Suprapubic skin (tissue), 4 donors: ENCODE results near the gene TPI1.
"Not testable (repeated sequence)": the region's sequence is repeated elsewhere in the genome, so short reads cannot be mapped to it uniquely, and the experiment has no call there.

Experiments
- EP300 ChIP-seq: sonication (generic); formaldehyde crosslinking; IDR thresholded peaks from one replicate; pipeline ENCODE4 v1.6.1; 2017; ENCODE audit warnings: antibody characterized with exemption
- POLR2A ChIP-seq, 2 donors: fragments of 450-650 bp; IDR thresholded peaks; one replicate each; pipeline ENCODE4 v1.6.1; 2017; ENCODE audit warnings: antibody characterized with exemption in 2 of 2, mild to moderate bottlenecking in 2 of 2, moderate library complexity in 2 of 2
- POLR2AphosphoS5 ChIP-seq, 3 donors: sonication (generic); formaldehyde crosslinking; IDR thresholded peaks; one replicate each; pipeline ENCODE4 v1.6.1; 2017; ENCODE audit warnings: antibody characterized with exemption in 3 of 3
- TF ChIP-seq, protein P1 (sequence below), 2 donors: fragments of 200-600 bp in 1 of 2; fragments of 450-650 bp in 1 of 2; sonication (generic) in 1 of 2; IDR thresholded peaks; one replicate each; pipeline ENCODE4 v1.5.1; 2016 to 2019; ENCODE audit warnings: antibody characterized with exemption in 2 of 2, mild to moderate bottlenecking in 1 of 2, moderate library complexity in 1 of 2

DNA sequence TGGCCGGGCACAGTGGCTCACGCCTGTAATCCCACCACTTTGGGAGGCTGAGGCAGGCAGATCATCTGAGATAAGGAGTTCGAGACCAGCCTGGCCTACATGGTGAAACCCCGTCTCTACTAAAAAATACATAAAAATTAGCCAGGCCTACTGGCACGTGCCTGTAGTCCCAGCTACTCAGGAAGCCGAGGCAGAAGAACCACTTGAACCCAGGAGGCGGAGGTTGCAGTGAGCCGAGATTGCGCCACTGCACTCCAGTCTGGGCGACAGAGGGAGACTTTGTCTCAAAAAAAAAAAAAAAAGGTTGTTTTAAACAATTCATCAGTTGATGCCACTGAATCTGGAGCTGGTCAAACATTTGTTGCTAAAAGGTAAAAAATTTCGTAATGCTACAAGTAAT is 12.5 kb downstream of the TPI1 start:
- TF ChIP-seq, protein P1, sequence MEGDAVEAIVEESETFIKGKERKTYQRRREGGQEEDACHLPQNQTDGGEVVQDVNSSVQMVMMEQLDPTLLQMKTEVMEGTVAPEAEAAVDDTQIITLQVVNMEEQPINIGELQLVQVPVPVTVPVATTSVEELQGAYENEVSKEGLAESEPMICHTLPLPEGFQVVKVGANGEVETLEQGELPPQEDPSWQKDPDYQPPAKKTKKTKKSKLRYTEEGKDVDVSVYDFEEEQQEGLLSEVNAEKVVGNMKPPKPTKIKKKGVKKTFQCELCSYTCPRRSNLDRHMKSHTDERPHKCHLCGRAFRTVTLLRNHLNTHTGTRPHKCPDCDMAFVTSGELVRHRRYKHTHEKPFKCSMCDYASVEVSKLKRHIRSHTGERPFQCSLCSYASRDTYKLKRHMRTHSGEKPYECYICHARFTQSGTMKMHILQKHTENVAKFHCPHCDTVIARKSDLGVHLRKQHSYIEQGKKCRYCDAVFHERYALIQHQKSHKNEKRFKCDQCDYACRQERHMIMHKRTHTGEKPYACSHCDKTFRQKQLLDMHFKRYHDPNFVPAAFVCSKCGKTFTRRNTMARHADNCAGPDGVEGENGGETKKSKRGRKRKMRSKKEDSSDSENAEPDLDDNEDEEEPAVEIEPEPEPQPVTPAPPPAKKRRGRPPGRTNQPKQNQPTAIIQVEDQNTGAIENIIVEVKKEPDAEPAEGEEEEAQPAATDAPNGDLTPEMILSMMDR (IDR thresholded peaks at IDR 0.05): not testable (repeated sequence)
- TF ChIP-seq POLR2AphosphoS5 (IDR thresholded peaks at IDR 0.05); POLR2A (IDR thresholded peaks at IDR 0.05); EP300: not testable (repeated sequence)
